KBM-7 (cell line): ENCODE results near the gene MACROH2A1.
A peak's percentile ranks its signal among the peaks of the same experiment; 100 is the strongest.

Experiments used
- DNase-seq: peaks from one replicate; pipeline ENCODE4 v3.0.0-alpha.2; 2015
- in situ Hi-C: fragments of 300-500 bp; cut with MboI; formaldehyde crosslinking; loops from 2 replicates; pipeline ENCODE4 v1.14.3; 2020; ENCODE audit warnings: low sequenced_read_pairs, low pct_unique_long_range_greater_than_20kb, mixed read lengths

The MACROH2A1 gene

GRCh38 chr5:135326296-135327254, 72.5 kb downstream of the MACROH2A1 start:
- in situ Hi-C loops: no loop called here
- no peak for DNase-seq

- in situ Hi-C loops: no loop called here
- DNase-seq: no peak
Measured at GRCh38 chr5:135324897-135325650, 74.0 kb downstream of the MACROH2A1 start.

- in situ Hi-C loops: no loop called here
- DNase-seq: no peak
Measured at GRCh38 chr5:135324160-135324559, 74.9 kb downstream of the MACROH2A1 start.

- in situ Hi-C loops: no loop called here
- DNase-seq: no peak
Measured at GRCh38 chr5:135323701-135324132, 75.3 kb downstream of the MACROH2A1 start.

- DNase-seq: no peak
- in situ Hi-C loops: no loop called here
Measured at GRCh38 chr5:135323227-135323626, 75.8 kb downstream of the MACROH2A1 start.

GRCh38 chr5:135322744-135323143, 76.3 kb downstream of the MACROH2A1 start:
- in situ Hi-C loops: no loop called here
- DNase-seq: no peak

GRCh38 chr5:135322271-135322670, 76.8 kb downstream of the MACROH2A1 start:
- DNase-seq: no peak
- in situ Hi-C loops: no loop called here

- DNase-seq: no peak
- in situ Hi-C loops: no loop called here
Measured at GRCh38 chr5:135320718-135321484, 78.1 kb downstream of the MACROH2A1 start.

- in situ Hi-C loops: no loop called here
- no peak for DNase-seq
Measured at GRCh38 chr5:135319928-135320606, 79.0 kb downstream of the MACROH2A1 start.

- no peak for DNase-seq
- in situ Hi-C loops: no loop called here
Measured at GRCh38 chr5:135319458-135319857, 79.6 kb downstream of the MACROH2A1 start.

GRCh38 chr5:135318924-135319323, 80.1 kb downstream of the MACROH2A1 start:
- DNase-seq: no peak
- in situ Hi-C loops: no loop called here

GRCh38 chr5:135318037-135318436, 81.0 kb downstream of the MACROH2A1 start:
- DNase-seq: no peak

GRCh38 chr5:135317286-135317685, 81.7 kb downstream of the MACROH2A1 start:
- DNase-seq: no peak
- in situ Hi-C loops: no loop called here

More at GRCh38 chr5:135318037-135318436, 81.0 kb downstream of the MACROH2A1 start:
- in situ Hi-C loops: no loop called here

- in situ Hi-C loops: no loop called here
- no peak for DNase-seq
Measured at GRCh38 chr5:135315386-135315785, 83.6 kb downstream of the MACROH2A1 start.

GRCh38 chr5:135313946-135314345, 85.1 kb downstream of the MACROH2A1 start:
- in situ Hi-C loops: no loop called here
- no peak for DNase-seq

GRCh38 chr5:135313405-135313804, 85.6 kb downstream of the MACROH2A1 start:
- in situ Hi-C loops: no loop called here
- no peak for DNase-seq

GRCh38 chr5:135312255-135312935, 86.6 kb downstream of the MACROH2A1 start:
- in situ Hi-C loops: no loop called here
- DNase-seq: no peak

GRCh38 chr5:135310328-135310989, 88.6 kb downstream of the MACROH2A1 start:
- DNase-seq: peak; percentile 59
- in situ Hi-C loops: no loop called here
